ENCODE measurements around the gene MGMT. TPM values are rescaled to one million over a fixed set of nuclear protein-coding genes. Genes with fewer than 3 reads are reported as not detected.

The MGMT gene
- total and polyA plus RNA-seq, 4 donors = 28.2 to 79.1 (median 46.0) TPM

DNA sequence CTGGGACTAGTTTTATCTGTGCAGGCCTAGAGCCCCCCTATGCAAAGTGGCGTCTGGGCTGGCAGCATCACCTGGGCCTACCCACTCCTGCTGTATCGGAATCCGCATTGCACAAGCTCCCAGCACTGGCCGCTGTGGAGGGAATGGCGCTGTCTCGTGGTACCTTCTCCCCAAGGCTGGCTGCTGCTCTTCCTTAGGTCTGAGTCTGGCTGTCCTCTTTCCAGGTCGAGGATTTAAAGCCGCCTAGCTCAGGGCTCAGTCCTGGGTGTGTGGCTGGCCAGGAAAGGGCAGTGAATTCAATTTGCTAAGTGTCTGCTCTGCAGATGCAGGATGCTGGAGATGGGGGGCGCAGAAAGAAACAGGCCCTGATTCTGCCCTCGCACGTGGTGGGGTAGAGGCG, 44.7 kb downstream of the MGMT start:
- TF ChIP-seq SP1 (IDR thresholded peaks at IDR 0.05) (no peak), FOXA1 (IDR thresholded peaks at IDR 0.05) (no peak)
- Histone ChIP-seq H3K9ac (ENCODE audit: low read depth in 1 of 2, low read length in 2 of 2) (no peak overlapping the region), H3K36me3 (ENCODE audit: control insufficient read depth in 4 of 4, insufficient read depth in 3 of 4, low read depth in 1 of 4, low read length in 3 of 4) (no peaks in the 10 kb centered on the region), H3K4me3 (ENCODE audit: low read depth in 1 of 3, low read length in 3 of 3) (no peak overlapping the region), H3K27me3 (ENCODE audit: control insufficient read depth in 4 of 4, insufficient read depth in 4 of 4, low read length in 3 of 4) (no peaks in the 10 kb centered on the region), H3K27ac (ENCODE audit: low read depth in 1 of 2, low read length in 2 of 2) (no peak overlapping the region), H3K9me3 (ENCODE audit: control insufficient read depth in 4 of 4, low read length in 3 of 4) (no peaks in the 10 kb centered on the region), H3K4me1 (ENCODE audit: control insufficient read depth in 4 of 4, insufficient read depth in 4 of 4, low read length in 3 of 4) (peaks cover 0 to 7% (median 1%) of the 10 kb centered on the region in 4 donors)
- WGBS = 92% methylated on average over 12 of the region's 12 CpGs
- no peak for DNase-seq (ENCODE audit: low spot score)

GRCh38 chr10:129513312-129513711, 46.3 kb downstream of the MGMT start:
- no peak for DNase-seq (ENCODE audit: low spot score)
- no peak overlapping the region for H3K27ac ChIP-seq (ENCODE audit: low read depth in 1 of 2, low read length in 2 of 2)
- no peaks in the 10 kb centered on the region for H3K27me3 ChIP-seq (ENCODE audit: control insufficient read depth in 4 of 4, insufficient read depth in 4 of 4, low read length in 3 of 4)
- no peak overlapping the region for H3K4me3 ChIP-seq (ENCODE audit: low read depth in 1 of 3, low read length in 3 of 3)
- 82% methylated on average over 8 of the region's 8 CpGs for WGBS
- H3K9me3 ChIP-seq (ENCODE audit: control insufficient read depth in 4 of 4, low read length in 3 of 4) = no peaks in the 10 kb centered on the region
- H3K9ac ChIP-seq (ENCODE audit: low read depth in 1 of 2, low read length in 2 of 2) = no peak overlapping the region
- TF ChIP-seq RAD21 (IDR thresholded peaks at IDR 0.05) (peak in 1 of 2 donors; percentile 5), HNF4G (IDR thresholded peaks at IDR 0.05) (no peak)
- no peaks in the 10 kb centered on the region for H3K4me1 ChIP-seq (ENCODE audit: control insufficient read depth in 4 of 4, insufficient read depth in 4 of 4, low read length in 3 of 4)
- no peaks in the 10 kb centered on the region for H3K36me3 ChIP-seq (ENCODE audit: control insufficient read depth in 4 of 4, insufficient read depth in 3 of 4, low read depth in 1 of 4, low read length in 3 of 4)

GRCh38 chr10:129514568-129515451, 47.8 kb downstream of the MGMT start:
- no peaks in the 10 kb centered on the region for H3K4me1 ChIP-seq (ENCODE audit: control insufficient read depth in 4 of 4, insufficient read depth in 4 of 4, low read length in 3 of 4)
- TF ChIP-seq GABPA (IDR thresholded peaks at IDR 0.05 in 1 of 2, conservative IDR thresholded peaks at IDR 0.05 in 1 of 2) (no peak), FOXA1 (IDR thresholded peaks at IDR 0.05) (no peak), NR2F2 (IDR thresholded peaks at IDR 0.05) (no peak), ATF3 (IDR thresholded peaks at IDR 0.05) (no peak), SP1 (IDR thresholded peaks at IDR 0.05) (no peak), FOXA2 (IDR thresholded peaks at IDR 0.05) (no peak), HNF4G (IDR thresholded peaks at IDR 0.05) (no peak), REST (IDR thresholded peaks at IDR 0.05) (no peak), YY1 (IDR thresholded peaks at IDR 0.05) (no peak), RXRA (IDR thresholded peaks at IDR 0.05) (no peak), MAX (IDR thresholded peaks at IDR 0.05) (no peak), JUND (IDR thresholded peaks at IDR 0.05) (no peak), HNF4A (conservative IDR thresholded peaks at IDR 0.05) (no peak), EGR1 (IDR thresholded peaks at IDR 0.05; ENCODE audit: low read depth in 2 of 2) (no peak)
- TF ChIP-seq, protein P1, sequence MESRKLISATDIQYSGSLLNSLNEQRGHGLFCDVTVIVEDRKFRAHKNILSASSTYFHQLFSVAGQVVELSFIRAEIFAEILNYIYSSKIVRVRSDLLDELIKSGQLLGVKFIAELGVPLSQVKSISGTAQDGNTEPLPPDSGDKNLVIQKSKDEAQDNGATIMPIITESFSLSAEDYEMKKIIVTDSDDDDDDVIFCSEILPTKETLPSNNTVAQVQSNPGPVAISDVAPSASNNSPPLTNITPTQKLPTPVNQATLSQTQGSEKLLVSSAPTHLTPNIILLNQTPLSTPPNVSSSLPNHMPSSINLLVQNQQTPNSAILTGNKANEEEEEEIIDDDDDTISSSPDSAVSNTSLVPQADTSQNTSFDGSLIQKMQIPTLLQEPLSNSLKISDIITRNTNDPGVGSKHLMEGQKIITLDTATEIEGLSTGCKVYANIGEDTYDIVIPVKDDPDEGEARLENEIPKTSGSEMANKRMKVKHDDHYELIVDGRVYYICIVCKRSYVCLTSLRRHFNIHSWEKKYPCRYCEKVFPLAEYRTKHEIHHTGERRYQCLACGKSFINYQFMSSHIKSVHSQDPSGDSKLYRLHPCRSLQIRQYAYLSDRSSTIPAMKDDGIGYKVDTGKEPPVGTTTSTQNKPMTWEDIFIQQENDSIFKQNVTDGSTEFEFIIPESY (IDR thresholded peaks at IDR 0.05) = no peak
- TF ChIP-seq, protein P2, sequence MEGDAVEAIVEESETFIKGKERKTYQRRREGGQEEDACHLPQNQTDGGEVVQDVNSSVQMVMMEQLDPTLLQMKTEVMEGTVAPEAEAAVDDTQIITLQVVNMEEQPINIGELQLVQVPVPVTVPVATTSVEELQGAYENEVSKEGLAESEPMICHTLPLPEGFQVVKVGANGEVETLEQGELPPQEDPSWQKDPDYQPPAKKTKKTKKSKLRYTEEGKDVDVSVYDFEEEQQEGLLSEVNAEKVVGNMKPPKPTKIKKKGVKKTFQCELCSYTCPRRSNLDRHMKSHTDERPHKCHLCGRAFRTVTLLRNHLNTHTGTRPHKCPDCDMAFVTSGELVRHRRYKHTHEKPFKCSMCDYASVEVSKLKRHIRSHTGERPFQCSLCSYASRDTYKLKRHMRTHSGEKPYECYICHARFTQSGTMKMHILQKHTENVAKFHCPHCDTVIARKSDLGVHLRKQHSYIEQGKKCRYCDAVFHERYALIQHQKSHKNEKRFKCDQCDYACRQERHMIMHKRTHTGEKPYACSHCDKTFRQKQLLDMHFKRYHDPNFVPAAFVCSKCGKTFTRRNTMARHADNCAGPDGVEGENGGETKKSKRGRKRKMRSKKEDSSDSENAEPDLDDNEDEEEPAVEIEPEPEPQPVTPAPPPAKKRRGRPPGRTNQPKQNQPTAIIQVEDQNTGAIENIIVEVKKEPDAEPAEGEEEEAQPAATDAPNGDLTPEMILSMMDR (IDR thresholded peaks at IDR 0.05; ENCODE audit: low read depth, low read length, missing input control) = no peak
- H3K9me3 ChIP-seq (ENCODE audit: control insufficient read depth in 4 of 4, low read length in 3 of 4) = no peaks in the 10 kb centered on the region
- H3K4me3 ChIP-seq (ENCODE audit: low read depth in 1 of 3, low read length in 3 of 3) = no peak overlapping the region
- H3K36me3 ChIP-seq (ENCODE audit: control insufficient read depth in 4 of 4, insufficient read depth in 3 of 4, low read depth in 1 of 4, low read length in 3 of 4) = no peaks in the 10 kb centered on the region
- no peaks in the 10 kb centered on the region for H3K27me3 ChIP-seq (ENCODE audit: control insufficient read depth in 4 of 4, insufficient read depth in 4 of 4, low read length in 3 of 4)
- no peak overlapping the region for H3K27ac ChIP-seq (ENCODE audit: low read depth in 1 of 2, low read length in 2 of 2)
- no peak overlapping the region for H3K9ac ChIP-seq (ENCODE audit: low read depth in 1 of 2, low read length in 2 of 2)
- no peak for DNase-seq (ENCODE audit: low spot score)
- 86% methylated on average over 22 of the region's 22 CpGs for WGBS

All from liver (tissue), 9 donors.